ENCODE data around the gene PSMC4.
"Not testable (repeated sequence)": the region's sequence is repeated elsewhere in the genome, so short reads cannot be mapped to it uniquely, and the experiment has no call there.

PSMC4 gene

GRCh38 chr19:39949026-39949747, 21.8 kb upstream of the PSMC4 start:
- Histone ChIP-seq H3K9me3 (ENCODE audit: control insufficient read depth in 1 of 2, low read length in 2 of 2) (no peaks in the 10 kb centered on the region), H3K4me3 (ENCODE audit: low read depth in 1 of 2, low read length in 2 of 2) (no peak overlapping the region), H3K27me3 (ENCODE audit: low read depth, low read length) (no peaks in the 10 kb centered on the region), H3K4me1 (ENCODE audit: control insufficient read depth in 1 of 2, insufficient read depth in 2 of 2, low read length in 2 of 2) (no peaks in the 10 kb centered on the region), H3K36me3 (ENCODE audit: control insufficient read depth in 1 of 2, insufficient read depth in 2 of 2, low read length in 2 of 2) (no peaks in the 10 kb centered on the region), H3K27ac (ENCODE audit: low read length) (no peak overlapping the region)

- Histone ChIP-seq H3K4me1 (ENCODE audit: control insufficient read depth in 1 of 2, insufficient read depth in 2 of 2, low read length in 2 of 2) (no peaks in the 10 kb centered on the region), H3K27ac (ENCODE audit: low read length) (no peak overlapping the region), H3K27me3 (ENCODE audit: low read depth, low read length) (no peaks in the 10 kb centered on the region), H3K9me3 (ENCODE audit: control insufficient read depth in 1 of 2, low read length in 2 of 2) (no peaks in the 10 kb centered on the region), H3K36me3 (ENCODE audit: control insufficient read depth in 1 of 2, insufficient read depth in 2 of 2, low read length in 2 of 2) (no peaks in the 10 kb centered on the region), H3K4me3 (ENCODE audit: low read depth in 1 of 2, low read length in 2 of 2) (no peak overlapping the region)
Observed at GRCh38 chr19:39951065-39951650, 19.8 kb upstream of the PSMC4 start.

GRCh38 chr19:39951686-39952085, 19.3 kb upstream of the PSMC4 start:
- H3K27ac ChIP-seq (ENCODE audit: low read length): no peak overlapping the region

GRCh38 chr19:39953915-39954314, 17.1 kb upstream of the PSMC4 start:
- H3K4me3 ChIP-seq (ENCODE audit: low read depth in 1 of 2, low read length in 2 of 2): no peak overlapping the region
- H3K27me3 ChIP-seq (ENCODE audit: low read depth, low read length): no peaks in the 10 kb centered on the region
- H3K36me3 ChIP-seq (ENCODE audit: control insufficient read depth in 1 of 2, insufficient read depth in 2 of 2, low read length in 2 of 2): no peaks in the 10 kb centered on the region
- H3K27ac ChIP-seq (ENCODE audit: low read length): no peak overlapping the region
- no peaks in the 10 kb centered on the region for H3K4me1 ChIP-seq (ENCODE audit: control insufficient read depth in 1 of 2, insufficient read depth in 2 of 2, low read length in 2 of 2)
- no peaks in the 10 kb centered on the region for H3K9me3 ChIP-seq (ENCODE audit: control insufficient read depth in 1 of 2, low read length in 2 of 2)

More at GRCh38 chr19:39951686-39952085, 19.3 kb upstream of the PSMC4 start:
- no peak overlapping the region for H3K4me3 ChIP-seq (ENCODE audit: low read depth in 1 of 2, low read length in 2 of 2)
- no peaks in the 10 kb centered on the region for H3K27me3 ChIP-seq (ENCODE audit: low read depth, low read length)
- H3K4me1 ChIP-seq (ENCODE audit: control insufficient read depth in 1 of 2, insufficient read depth in 2 of 2, low read length in 2 of 2): no peaks in the 10 kb centered on the region
- H3K36me3 ChIP-seq (ENCODE audit: control insufficient read depth in 1 of 2, insufficient read depth in 2 of 2, low read length in 2 of 2): no peaks in the 10 kb centered on the region
- H3K9me3 ChIP-seq (ENCODE audit: control insufficient read depth in 1 of 2, low read length in 2 of 2): no peaks in the 10 kb centered on the region

- H3K27me3 ChIP-seq (ENCODE audit: low read depth, low read length); H3K4me3 ChIP-seq (ENCODE audit: low read depth in 1 of 2, low read length in 2 of 2); H3K9me3 ChIP-seq (ENCODE audit: control insufficient read depth in 1 of 2, low read length in 2 of 2); H3K36me3 ChIP-seq (ENCODE audit: control insufficient read depth in 1 of 2, insufficient read depth in 2 of 2, low read length in 2 of 2); H3K27ac ChIP-seq (ENCODE audit: low read length); H3K4me1 ChIP-seq (ENCODE audit: control insufficient read depth in 1 of 2, insufficient read depth in 2 of 2, low read length in 2 of 2): not testable (repeated sequence)
Observed at GRCh38 chr19:39957886-39958285, 13.1 kb upstream of the PSMC4 start.

- H3K27me3 ChIP-seq (ENCODE audit: low read depth, low read length); H3K27ac ChIP-seq (ENCODE audit: low read length): not testable (repeated sequence)
Observed at GRCh38 chr19:39958942-39959341, 12.0 kb upstream of the PSMC4 start.

GRCh38 chr19:39959407-39959806, 11.6 kb upstream of the PSMC4 start:
- not testable (repeated sequence) for H3K9me3 ChIP-seq (ENCODE audit: control insufficient read depth in 1 of 2, low read length in 2 of 2); H3K27ac ChIP-seq (ENCODE audit: low read length); H3K27me3 ChIP-seq (ENCODE audit: low read depth, low read length); H3K4me3 ChIP-seq (ENCODE audit: low read depth in 1 of 2, low read length in 2 of 2); H3K36me3 ChIP-seq (ENCODE audit: control insufficient read depth in 1 of 2, insufficient read depth in 2 of 2, low read length in 2 of 2); H3K4me1 ChIP-seq (ENCODE audit: control insufficient read depth in 1 of 2, insufficient read depth in 2 of 2, low read length in 2 of 2)

More at GRCh38 chr19:39958942-39959341, 12.0 kb upstream of the PSMC4 start:
- H3K36me3 ChIP-seq (ENCODE audit: control insufficient read depth in 1 of 2, insufficient read depth in 2 of 2, low read length in 2 of 2); H3K4me1 ChIP-seq (ENCODE audit: control insufficient read depth in 1 of 2, insufficient read depth in 2 of 2, low read length in 2 of 2); H3K9me3 ChIP-seq (ENCODE audit: control insufficient read depth in 1 of 2, low read length in 2 of 2); H3K4me3 ChIP-seq (ENCODE audit: low read depth in 1 of 2, low read length in 2 of 2): not testable (repeated sequence)

GRCh38 chr19:39963898-39964297, 7.1 kb upstream of the PSMC4 start:
- Histone ChIP-seq H3K4me1 (ENCODE audit: control insufficient read depth in 1 of 2, insufficient read depth in 2 of 2, low read length in 2 of 2) (no peaks in the 10 kb centered on the region), H3K27me3 (ENCODE audit: low read depth, low read length) (no peaks in the 10 kb centered on the region), H3K36me3 (ENCODE audit: control insufficient read depth in 1 of 2, insufficient read depth in 2 of 2, low read length in 2 of 2) (no peaks in the 10 kb centered on the region), H3K9me3 (ENCODE audit: control insufficient read depth in 1 of 2, low read length in 2 of 2) (no peaks in the 10 kb centered on the region), H3K4me3 (ENCODE audit: low read depth in 1 of 2, low read length in 2 of 2) (no peak overlapping the region), H3K27ac (ENCODE audit: low read length) (no peak overlapping the region)

GRCh38 chr19:39966617-39967016, 4.3 kb upstream of the PSMC4 start:
- Histone ChIP-seq H3K27ac (ENCODE audit: low read length) (no peak overlapping the region), H3K36me3 (ENCODE audit: control insufficient read depth in 1 of 2, insufficient read depth in 2 of 2, low read length in 2 of 2) (no peaks in the 10 kb centered on the region), H3K4me1 (ENCODE audit: control insufficient read depth in 1 of 2, insufficient read depth in 2 of 2, low read length in 2 of 2) (peaks cover under 1 to 2% of the 10 kb centered on the region in 2 donors), H3K27me3 (ENCODE audit: low read depth, low read length) (no peaks in the 10 kb centered on the region), H3K4me3 (ENCODE audit: low read depth in 1 of 2, low read length in 2 of 2) (no peak overlapping the region), H3K9me3 (ENCODE audit: control insufficient read depth in 1 of 2, low read length in 2 of 2) (no peaks in the 10 kb centered on the region)

GRCh38 chr19:39967561-39967960, 3.4 kb upstream of the PSMC4 start:
- no peak overlapping the region for H3K4me3 ChIP-seq (ENCODE audit: low read depth in 1 of 2, low read length in 2 of 2)
- no peak overlapping the region for H3K27ac ChIP-seq (ENCODE audit: low read length)
- peaks cover 0 to 3% of the 10 kb centered on the region in 2 donors for H3K36me3 ChIP-seq (ENCODE audit: control insufficient read depth in 1 of 2, insufficient read depth in 2 of 2, low read length in 2 of 2)
- H3K27me3 ChIP-seq (ENCODE audit: low read depth, low read length): no peaks in the 10 kb centered on the region
- peaks cover 7 to 10% of the 10 kb centered on the region in 2 donors for H3K4me1 ChIP-seq (ENCODE audit: control insufficient read depth in 1 of 2, insufficient read depth in 2 of 2, low read length in 2 of 2)
- no peaks in the 10 kb centered on the region for H3K9me3 ChIP-seq (ENCODE audit: control insufficient read depth in 1 of 2, low read length in 2 of 2)

- no peak overlapping the region for H3K27ac ChIP-seq (ENCODE audit: low read length)
- no peaks in the 10 kb centered on the region for H3K9me3 ChIP-seq (ENCODE audit: control insufficient read depth in 1 of 2, low read length in 2 of 2)
- H3K4me1 ChIP-seq (ENCODE audit: control insufficient read depth in 1 of 2, insufficient read depth in 2 of 2, low read length in 2 of 2): peaks cover 7 to 10% of the 10 kb centered on the region in 2 donors
- H3K4me3 ChIP-seq (ENCODE audit: low read depth in 1 of 2, low read length in 2 of 2): no peak overlapping the region
- H3K27me3 ChIP-seq (ENCODE audit: low read depth, low read length): no peaks in the 10 kb centered on the region
- H3K36me3 ChIP-seq (ENCODE audit: control insufficient read depth in 1 of 2, insufficient read depth in 2 of 2, low read length in 2 of 2): peaks cover 4 to 14% of the 10 kb centered on the region in 2 donors
Observed at GRCh38 chr19:39968789-39969188, 2.2 kb upstream of the PSMC4 start.

GRCh38 chr19:39969266-39969665, 1.7 kb upstream of the PSMC4 start:
- H3K36me3 ChIP-seq (ENCODE audit: control insufficient read depth in 1 of 2, insufficient read depth in 2 of 2, low read length in 2 of 2): peaks cover 8 to 19% of the 10 kb centered on the region in 2 donors
- H3K27ac ChIP-seq (ENCODE audit: low read length): no peak overlapping the region
- no peak overlapping the region for H3K4me3 ChIP-seq (ENCODE audit: low read depth in 1 of 2, low read length in 2 of 2)
- no peaks in the 10 kb centered on the region for H3K9me3 ChIP-seq (ENCODE audit: control insufficient read depth in 1 of 2, low read length in 2 of 2)
- no peaks in the 10 kb centered on the region for H3K27me3 ChIP-seq (ENCODE audit: low read depth, low read length)
- H3K4me1 ChIP-seq (ENCODE audit: control insufficient read depth in 1 of 2, insufficient read depth in 2 of 2, low read length in 2 of 2): peaks cover 7 to 10% of the 10 kb centered on the region in 2 donors
